Measurements from ENCODE around the gene CYB5R4. TPM values are rescaled to one million over a fixed set of nuclear protein-coding genes. Genes with fewer than 3 reads are reported as not detected.

The CYB5R4 gene
- total RNA-seq, 6 experiments from 2014 or later = 11.6 to 18.6 (median 16.2) TPM

DNA sequence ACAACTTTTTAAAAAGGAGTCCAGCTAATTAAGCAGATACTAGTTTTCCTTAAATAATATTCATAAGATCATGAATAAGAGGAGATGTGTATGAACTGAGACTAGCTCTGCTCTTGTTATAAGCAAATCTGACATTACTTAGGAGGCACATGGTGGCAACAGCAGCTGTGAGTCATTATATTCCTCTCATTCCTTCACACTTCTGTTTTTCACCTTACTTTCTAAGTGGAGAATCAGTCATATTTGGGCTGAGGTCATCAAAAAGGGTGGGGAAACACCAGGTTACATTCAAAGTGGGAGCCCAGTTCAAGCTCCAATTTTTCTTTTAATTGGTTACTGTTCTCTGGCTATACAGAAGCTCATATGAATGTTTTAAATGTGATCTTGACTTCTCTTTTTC, 12.3 kb upstream of the CYB5R4 start:
- Mint-ChIP-seq H3K36me3 (ENCODE audit: low read depth) (no peaks in the 10 kb centered on the region), H3K4me3 (no peak overlapping the region), H3K4me1 (ENCODE audit: low read depth) (0 out of 2 replicates have a peak, but pooled peaks cover 4% of the 10 kb centered on the region), H3K27me3 (ENCODE audit: insufficient read depth) (peaks cover 2% of the 10 kb centered on the region; the same call in 1 of the 2 replicates), H3K27ac (no peak overlapping the region), H3K9me3 (no peaks in the 10 kb centered on the region)
- TF ChIP-seq, protein P1, sequence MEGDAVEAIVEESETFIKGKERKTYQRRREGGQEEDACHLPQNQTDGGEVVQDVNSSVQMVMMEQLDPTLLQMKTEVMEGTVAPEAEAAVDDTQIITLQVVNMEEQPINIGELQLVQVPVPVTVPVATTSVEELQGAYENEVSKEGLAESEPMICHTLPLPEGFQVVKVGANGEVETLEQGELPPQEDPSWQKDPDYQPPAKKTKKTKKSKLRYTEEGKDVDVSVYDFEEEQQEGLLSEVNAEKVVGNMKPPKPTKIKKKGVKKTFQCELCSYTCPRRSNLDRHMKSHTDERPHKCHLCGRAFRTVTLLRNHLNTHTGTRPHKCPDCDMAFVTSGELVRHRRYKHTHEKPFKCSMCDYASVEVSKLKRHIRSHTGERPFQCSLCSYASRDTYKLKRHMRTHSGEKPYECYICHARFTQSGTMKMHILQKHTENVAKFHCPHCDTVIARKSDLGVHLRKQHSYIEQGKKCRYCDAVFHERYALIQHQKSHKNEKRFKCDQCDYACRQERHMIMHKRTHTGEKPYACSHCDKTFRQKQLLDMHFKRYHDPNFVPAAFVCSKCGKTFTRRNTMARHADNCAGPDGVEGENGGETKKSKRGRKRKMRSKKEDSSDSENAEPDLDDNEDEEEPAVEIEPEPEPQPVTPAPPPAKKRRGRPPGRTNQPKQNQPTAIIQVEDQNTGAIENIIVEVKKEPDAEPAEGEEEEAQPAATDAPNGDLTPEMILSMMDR (IDR thresholded peaks at IDR 0.05) = no peak
- DNase-seq = no peak

GRCh38 chr6:83849127-83849526, 10.4 kb upstream of the CYB5R4 start:
- Mint-ChIP-seq H3K4me3 (no peak overlapping the region), H3K36me3 (ENCODE audit: low read depth) (no peaks in the 10 kb centered on the region), H3K27me3 (ENCODE audit: insufficient read depth) (peaks cover 7% of the 10 kb centered on the region; the same call in 1 of the 2 replicates), H3K9me3 (no peaks in the 10 kb centered on the region), H3K4me1 (ENCODE audit: low read depth) (0 out of 2 replicates have a peak, but pooled peaks cover 2% of the 10 kb centered on the region), H3K27ac (no peak overlapping the region)
- TF ChIP-seq, protein P1 (IDR thresholded peaks at IDR 0.05) = no peak
- DNase-seq = no peak

- no peak overlapping the region for H3K4me3 Mint-ChIP-seq
- TF ChIP-seq, protein P1 (IDR thresholded peaks at IDR 0.05) = no peak
- H3K27ac Mint-ChIP-seq = no peak overlapping the region
- H3K4me1 Mint-ChIP-seq (ENCODE audit: low read depth) = no peaks in the 10 kb centered on the region
- H3K9me3 Mint-ChIP-seq = no peaks in the 10 kb centered on the region
- H3K27me3 Mint-ChIP-seq (ENCODE audit: insufficient read depth) = peaks cover 11% of the 10 kb centered on the region; the same call in 1 of the 2 replicates
- H3K36me3 Mint-ChIP-seq (ENCODE audit: low read depth) = no peaks in the 10 kb centered on the region
- DNase-seq = no peak
These were observed 9.9 kb upstream of the CYB5R4 start for GRCh38 chr6:83849610-83850009.

GRCh38 chr6:83852528-83853177, 6.8 kb upstream of the CYB5R4 start:
- no peaks in the 10 kb centered on the region for H3K4me1 Mint-ChIP-seq (ENCODE audit: low read depth)
- TF ChIP-seq, protein P1 (IDR thresholded peaks at IDR 0.05) = no peak
- no peaks in the 10 kb centered on the region for H3K36me3 Mint-ChIP-seq (ENCODE audit: low read depth)
- H3K4me3 Mint-ChIP-seq = no peak overlapping the region
- no peak for DNase-seq
- peaks cover 13% of the 10 kb centered on the region; the same call in 1 of the 2 replicates for H3K27me3 Mint-ChIP-seq (ENCODE audit: insufficient read depth)
- H3K9me3 Mint-ChIP-seq = no peaks in the 10 kb centered on the region
- H3K27ac Mint-ChIP-seq = no peak overlapping the region

GRCh38 chr6:83853178-83854000, 6.1 kb upstream of the CYB5R4 start, which contains the start of gene RIPPLY2:
Gene RIPPLY2, plus strand, starts transcription at chr6:83853360. Its CDS starts 57 bp downstream, at chr6:83853417.
- TF ChIP-seq, protein P1 (IDR thresholded peaks at IDR 0.05) = no peak
- Mint-ChIP-seq H3K36me3 (ENCODE audit: low read depth) (no peaks in the 10 kb centered on the region), H3K27me3 (ENCODE audit: insufficient read depth) (peaks cover 13% of the 10 kb centered on the region; the same call in 1 of the 2 replicates), H3K27ac (no peak within 1 kb of the TSS), H3K4me1 (ENCODE audit: low read depth) (no peaks in the 10 kb centered on the region), H3K9me3 (no peaks in the 10 kb centered on the region), H3K4me3 (no peak within 1 kb of the TSS)
- no peak for DNase-seq
